HEK293T (cell line): Measurements from ENCODE around the gene MTMR10.

ENCODE experiments used
- CTCF ChIA-PET: fragments of 350-600 bp; formaldehyde crosslinking; extraction: SDS; loops from one replicate; lab custom pipeline; 2021; ENCODE audit warnings: antibody characterized with exemption, inconsistent platforms; lab: Yijun Ruan, JAX
- POLR2A ChIA-PET: fragments of 350-600 bp; formaldehyde crosslinking; extraction: SDS; loops from one replicate; lab custom pipeline; 2020; ENCODE audit warnings: antibody characterized with exemption, inconsistent platforms; lab: Yijun Ruan, JAX
- DNase-seq: peaks from one replicate; pipeline ENCODE4 v3.0.0; 2012; ENCODE audit warnings: mixed read lengths; ENCODE audit errors: extremely low spot score
- ARNT ChIP-seq: fragments of 450-650 bp; IDR thresholded peaks from 2 replicates; pipeline ENCODE4 v1.6.1; 2017; ENCODE audit warnings: mild to moderate bottlenecking
- BHLHE40 ChIP-seq: fragments of 450-650 bp; IDR thresholded peaks from 2 replicates; pipeline ENCODE4 v1.6.1; 2016; ENCODE audit warnings: mild to moderate bottlenecking, moderate library complexity, borderline replicate concordance
- CTBP1 ChIP-seq: fragments of 450-650 bp; IDR thresholded peaks from 2 replicates; pipeline ENCODE4 v1.6.1; 2016; ENCODE audit warnings: borderline replicate concordance
- ELF4 ChIP-seq: fragments of 450-650 bp; IDR thresholded peaks from 2 replicates; pipeline ENCODE4 v1.6.1; 2017; ENCODE audit warnings: antibody characterized with exemption
- FOXA1 ChIP-seq: fragments of 450-650 bp; IDR thresholded peaks from 2 replicates; pipeline ENCODE4 v1.6.1; 2016; ENCODE audit warnings: mild to moderate bottlenecking
- FOXK2 ChIP-seq: fragments of 450-650 bp; IDR thresholded peaks from 2 replicates; pipeline ENCODE4 v1.6.1; 2016; ENCODE audit warnings: mild to moderate bottlenecking
- FOXM1 ChIP-seq: fragments of 450-650 bp; IDR thresholded peaks from 2 replicates; pipeline ENCODE4 v1.6.1; 2017; ENCODE audit warnings: mild to moderate bottlenecking, borderline replicate concordance
- HDGF ChIP-seq: fragments of 450-650 bp; IDR thresholded peaks from 2 replicates; pipeline ENCODE4 v1.6.1; 2017; ENCODE audit warnings: antibody characterized with exemption, borderline replicate concordance
- L3MBTL2 ChIP-seq: fragments of 450-650 bp; conservative IDR thresholded peaks from 2 replicates; pipeline ENCODE4 v1.6.1; 2016; ENCODE audit warnings: mild to moderate bottlenecking
- LEF1 ChIP-seq: fragments of 450-650 bp; IDR thresholded peaks from 2 replicates; pipeline ENCODE4 v1.6.1; 2017; ENCODE audit warnings: mild to moderate bottlenecking, borderline replicate concordance
- NFRKB ChIP-seq: fragments of 450-650 bp; IDR thresholded peaks from 2 replicates; pipeline ENCODE4 v1.6.1; 2016; ENCODE audit warnings: mild to moderate bottlenecking, moderate library complexity
- SP1 ChIP-seq: fragments of 450-650 bp; IDR thresholded peaks from 2 replicates; pipeline ENCODE4 v1.6.1; 2017
- SUZ12 ChIP-seq: fragments of 450-650 bp; IDR thresholded peaks from 2 replicates; pipeline ENCODE4 v1.6.1; 2016; ENCODE audit warnings: mild to moderate bottlenecking
- TARDBP ChIP-seq: fragments of 450-650 bp; IDR thresholded peaks from 2 replicates; pipeline ENCODE4 v1.6.1; 2016
- ZNF384 ChIP-seq: fragments of 450-650 bp; IDR thresholded peaks from 2 replicates; pipeline ENCODE4 v1.6.1; 2016
- TF ChIP-seq, protein P1 (sequence below): fragments of 450-650 bp; IDR thresholded peaks from 2 replicates; pipeline ENCODE4 v1.6.1; 2016

Gene MTMR10

DNA sequence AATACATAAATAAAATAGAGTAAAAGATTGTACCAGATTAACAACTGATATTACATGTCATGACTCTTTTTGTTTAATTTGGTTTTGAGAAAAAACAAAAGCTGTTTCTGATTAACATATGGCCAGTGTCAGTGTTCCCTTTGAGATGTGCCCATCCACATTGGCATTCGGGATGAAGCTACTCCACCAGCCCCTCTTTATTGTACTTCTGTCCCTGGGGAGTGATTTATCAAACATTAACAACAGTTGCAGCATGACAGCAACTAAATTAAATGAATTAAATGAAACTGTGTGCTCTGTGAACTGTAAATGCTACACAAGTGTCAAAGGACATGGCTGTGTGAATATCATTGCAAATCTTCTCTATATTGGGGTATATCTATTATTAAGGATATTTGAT lies 25.9 kb upstream of the MTMR10 start:
- CTCF ChIA-PET, result no interaction called here
- POLR2A ChIA-PET, result no interaction called here
- TF ChIP-seq FOXK2 (no peak), SP1 (no peak), ZNF384 (no peak), HDGF (no peak), LEF1 (no peak), SUZ12 (no peak), L3MBTL2 (no peak), ARNT (no peak), BHLHE40 (no peak), CTBP1 (no peak), NFRKB (no peak), TARDBP (no peak), FOXA1 (no peak), FOXM1 (no peak)
- TF ChIP-seq, protein P1, sequence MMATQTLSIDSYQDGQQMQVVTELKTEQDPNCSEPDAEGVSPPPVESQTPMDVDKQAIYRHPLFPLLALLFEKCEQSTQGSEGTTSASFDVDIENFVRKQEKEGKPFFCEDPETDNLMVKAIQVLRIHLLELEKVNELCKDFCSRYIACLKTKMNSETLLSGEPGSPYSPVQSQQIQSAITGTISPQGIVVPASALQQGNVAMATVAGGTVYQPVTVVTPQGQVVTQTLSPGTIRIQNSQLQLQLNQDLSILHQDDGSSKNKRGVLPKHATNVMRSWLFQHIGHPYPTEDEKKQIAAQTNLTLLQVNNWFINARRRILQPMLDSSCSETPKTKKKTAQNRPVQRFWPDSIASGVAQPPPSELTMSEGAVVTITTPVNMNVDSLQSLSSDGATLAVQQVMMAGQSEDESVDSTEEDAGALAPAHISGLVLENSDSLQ, result no peak
- no peak for DNase-seq

DNA sequence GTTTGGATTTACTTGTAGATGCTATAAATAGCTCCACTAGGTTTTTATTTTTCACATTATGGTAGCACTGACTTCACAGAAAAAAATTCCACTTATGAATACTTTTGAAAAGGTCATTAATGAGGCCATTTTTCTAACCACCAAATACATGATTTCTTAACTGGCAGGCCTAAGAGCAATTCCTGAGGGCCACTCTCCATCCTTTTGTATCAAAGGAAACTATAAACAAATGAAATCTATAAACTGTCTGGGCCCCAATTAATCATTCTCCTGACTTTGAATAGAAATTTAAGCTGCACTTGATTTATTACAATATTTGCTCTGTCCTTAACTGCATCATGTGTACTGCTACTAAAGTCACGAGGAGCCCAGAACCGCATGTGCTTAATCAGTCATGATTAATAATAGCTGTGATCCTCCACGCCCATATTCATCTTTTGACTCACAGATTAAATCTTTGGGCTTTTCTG lies 25.1 kb upstream of the MTMR10 start:
- TF ChIP-seq ZNF384 (no peak), ARNT (no peak), FOXM1 (no peak), SP1 (no peak), FOXK2 (no peak), LEF1 (no peak), ELF4 (no peak), HDGF (no peak), TARDBP (no peak), L3MBTL2 (no peak), SUZ12 (no peak), FOXA1 (no peak)
- TF ChIP-seq, protein P1, result no peak
- CTCF ChIA-PET, result interaction anchor here (0.7 kb wide), 1 partner anchor 34 kb away, joined by 6 read pairs; no protein-coding TSS in a partner anchor
- DNase-seq, result no peak
- POLR2A ChIA-PET, result no interaction called here

GRCh38 chr15:31014608-31014925 lies 23.1 kb upstream of the MTMR10 start:
- ChIA-PET CTCF (no interaction called here), POLR2A (no interaction called here)
- DNase-seq, result no peak
- TF ChIP-seq ZNF384, result no peak

DNA sequence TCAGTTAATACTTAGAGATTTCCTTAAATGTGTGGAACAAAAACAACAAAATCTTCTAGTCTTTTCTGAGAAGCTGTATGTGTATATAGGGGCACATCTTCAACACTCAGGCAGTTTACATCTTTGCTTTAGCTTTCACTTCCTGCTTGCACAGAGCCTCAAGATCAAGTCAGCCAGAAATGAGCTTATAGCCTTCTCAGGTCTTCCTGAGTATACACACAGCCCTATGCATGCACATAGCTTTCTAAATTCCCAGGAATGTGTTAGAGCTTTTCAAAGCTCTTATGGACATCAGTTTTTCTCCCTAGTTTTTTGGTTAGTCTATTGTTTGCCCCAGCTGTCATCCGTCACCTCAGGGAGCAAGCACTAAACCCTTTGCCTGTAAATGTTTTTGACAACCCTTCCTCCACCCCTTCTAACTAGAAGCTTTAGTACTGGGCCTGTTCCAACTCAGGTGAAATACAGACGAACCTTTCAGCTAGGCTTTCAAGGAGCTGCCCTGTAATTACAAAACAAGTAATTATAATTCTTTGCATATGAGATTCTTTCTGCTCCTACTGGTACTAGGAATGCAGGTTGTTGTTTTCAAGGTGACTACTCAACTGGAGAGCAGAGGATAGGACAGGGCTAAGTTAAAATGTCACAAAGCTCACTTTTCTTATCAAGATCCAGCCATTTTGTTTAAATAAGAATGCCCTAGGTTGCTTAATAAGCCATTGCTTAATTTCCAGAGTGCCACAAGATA lies 22.6 kb upstream of the MTMR10 start:
- ChIA-PET POLR2A (no interaction called here), CTCF (interaction anchor here (1.0 to 1.2 kb wide), 2 partner anchors 16 to 115 kb away, joined by 3 read pairs; no protein-coding TSS in a partner anchor)
- TF ChIP-seq FOXA1 (no peak), NFRKB (no peak), LEF1 (no peak), TARDBP (no peak), ELF4 (no peak), BHLHE40 (no peak), FOXK2 (no peak), FOXM1 (no peak), SP1 (no peak), ZNF384 (no peak), SUZ12 (no peak), CTBP1 (no peak), ARNT (no peak), L3MBTL2 (no peak), HDGF (no peak)
- TF ChIP-seq, protein P1, result no peak
- DNase-seq, result no peak

DNA sequence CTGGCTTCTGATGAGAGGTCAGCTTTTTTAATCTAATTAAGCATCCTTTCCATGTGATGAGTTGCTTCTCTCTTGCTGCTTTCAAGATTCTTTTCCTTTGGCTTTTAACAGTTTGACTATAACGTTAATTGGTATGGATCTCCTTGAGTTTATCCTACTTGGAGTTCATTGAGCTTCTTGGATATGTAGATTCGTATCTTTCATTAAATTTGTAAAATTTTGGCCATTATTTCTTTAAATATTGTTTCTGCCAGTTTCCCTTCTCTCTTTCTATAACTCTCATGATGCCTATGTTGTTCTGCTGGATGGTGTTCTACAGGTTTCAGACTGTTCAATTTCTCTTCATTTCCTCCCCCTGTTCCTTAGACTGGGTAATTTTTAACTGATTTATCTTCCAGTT lies 21.0 kb upstream of the MTMR10 start:
- no peak for TF ChIP-seq SP1
- TF ChIP-seq L3MBTL2, result no peak
- no peak for TF ChIP-seq SUZ12
- TF ChIP-seq ARNT, result no peak
- TF ChIP-seq, protein P1, result no peak
- TF ChIP-seq CTBP1, result no peak
- no peak for TF ChIP-seq ZNF384
- TF ChIP-seq FOXA1, result no peak
- TF ChIP-seq NFRKB, result no peak
- DNase-seq, result no peak
- ChIA-PET CTCF (no interaction called here), POLR2A (no interaction called here)

- ChIA-PET CTCF (no interaction called here), POLR2A (no interaction called here)
- DNase-seq, result no peak
- TF ChIP-seq NFRKB (no peak), CTBP1 (no peak), LEF1 (no peak), BHLHE40 (no peak), FOXM1 (no peak), SP1 (no peak), ARNT (no peak), TARDBP (no peak), L3MBTL2 (no peak), FOXA1 (no peak), HDGF (no peak), ELF4 (no peak), SUZ12 (no peak), FOXK2 (no peak)
- TF ChIP-seq, protein P1, result no peak
These were observed 18.6 kb upstream of the MTMR10 start for GRCh38 chr15:31010036-31010435.
